ENCODE measurements around the gene DENND5A.
"Not testable (repeated sequence)": the region's sequence is repeated elsewhere in the genome, so short reads cannot be mapped to it uniquely, and the experiment has no call there.

The DENND5A gene

GRCh38 chr11:9219115-9219514, 46.0 kb downstream of the DENND5A start:
- in situ Hi-C loops (cut with MboI; ENCODE audit: low sequenced_read_pairs): no loop called here

- in situ Hi-C loops (cut with MboI; ENCODE audit: low sequenced_read_pairs): no loop called here
Measured at GRCh38 chr11:9214765-9215164, 50.4 kb downstream of the DENND5A start.

GRCh38 chr11:9211322-9211721, 53.8 kb downstream of the DENND5A start:
- in situ Hi-C loops (cut with MboI; ENCODE audit: low sequenced_read_pairs): no loop called here

GRCh38 chr11:9210922-9211320, 54.2 kb downstream of the DENND5A start:
- in situ Hi-C loops (cut with MboI; ENCODE audit: low sequenced_read_pairs): no loop called here

GRCh38 chr11:9210224-9210921, 54.8 kb downstream of the DENND5A start:
- in situ Hi-C loops (cut with MboI; ENCODE audit: low sequenced_read_pairs): no loop called here

GRCh38 chr11:9209604-9210003, 55.5 kb downstream of the DENND5A start:
- in situ Hi-C loops (cut with MboI; ENCODE audit: low sequenced_read_pairs): not testable (repeated sequence)

GRCh38 chr11:9208726-9209501, 56.2 kb downstream of the DENND5A start:
- in situ Hi-C loops (cut with MboI; ENCODE audit: low sequenced_read_pairs): no loop called here

GRCh38 chr11:9207229-9207628, 57.9 kb downstream of the DENND5A start:
- in situ Hi-C loops (cut with MboI; ENCODE audit: low sequenced_read_pairs): no loop called here

GRCh38 chr11:9206496-9206895, 58.7 kb downstream of the DENND5A start:
- in situ Hi-C loops (cut with MboI; ENCODE audit: low sequenced_read_pairs): no loop called here

- in situ Hi-C loops (cut with MboI; ENCODE audit: low sequenced_read_pairs): no loop called here
Measured at GRCh38 chr11:9203691-9204311, 61.3 kb downstream of the DENND5A start.

GRCh38 chr11:9201372-9202162, 63.6 kb downstream of the DENND5A start:
- in situ Hi-C loops (cut with MboI; ENCODE audit: low sequenced_read_pairs): no loop called here

GRCh38 chr11:9200471-9200870, 64.7 kb downstream of the DENND5A start:
- in situ Hi-C loops (cut with MboI; ENCODE audit: low sequenced_read_pairs): no loop called here

GRCh38 chr11:9193316-9193715, 71.8 kb downstream of the DENND5A start:
- in situ Hi-C loops (cut with MboI; ENCODE audit: low sequenced_read_pairs): no loop called here

GRCh38 chr11:9192561-9192960, 72.6 kb downstream of the DENND5A start:
- in situ Hi-C loops (cut with MboI; ENCODE audit: low sequenced_read_pairs): no loop called here

GRCh38 chr11:9190326-9191016, 74.7 kb downstream of the DENND5A start:
- in situ Hi-C loops (cut with MboI; ENCODE audit: low sequenced_read_pairs): not testable (repeated sequence)

- in situ Hi-C loops (cut with MboI; ENCODE audit: low sequenced_read_pairs): not testable (repeated sequence)
Measured at GRCh38 chr11:9188860-9189259, 76.3 kb downstream of the DENND5A start.

- in situ Hi-C loops (cut with MboI; ENCODE audit: low sequenced_read_pairs): no loop called here
Measured at GRCh38 chr11:9187616-9188015, 77.5 kb downstream of the DENND5A start.

GRCh38 chr11:9184516-9184915, 80.6 kb downstream of the DENND5A start:
- in situ Hi-C loops (cut with MboI; ENCODE audit: low sequenced_read_pairs): no loop called here

GRCh38 chr11:9182180-9182871, 82.8 kb downstream of the DENND5A start:
- in situ Hi-C loops (cut with MboI; ENCODE audit: low sequenced_read_pairs): no loop called here

- in situ Hi-C loops (cut with MboI; ENCODE audit: low sequenced_read_pairs): no loop called here
Measured at GRCh38 chr11:9180784-9181183, 84.4 kb downstream of the DENND5A start.
